ENCODE results near the gene ISYNA1.

Gene ISYNA1

GRCh38 chr19:18390065-18390907 lies 47.6 kb downstream of the ISYNA1 start:
- no peak for DNase-seq

- DNase-seq = no peak
These were observed 48.2 kb downstream of the ISYNA1 start for GRCh38 chr19:18389726-18390064.

GRCh38 chr19:18388960-18389725 lies 48.8 kb downstream of the ISYNA1 start:
- DNase-seq = no peak

GRCh38 chr19:18388100-18388959 lies 49.6 kb downstream of the ISYNA1 start:
- DNase-seq = peak; percentile 92 to 93

- DNase-seq = no peak
These were observed 51.2 kb downstream of the ISYNA1 start for GRCh38 chr19:18386543-18387271.

- DNase-seq = peak; percentile 52 to 64
These were observed 52.0 kb downstream of the ISYNA1 start, which contains the start of gene GDF15 for GRCh38 chr19:18385675-18386542. Gene GDF15, plus strand, starts transcription at chr19:18386158. Its CDS starts 32 bp downstream, at chr19:18386190.

- no peak for DNase-seq
These were observed 52.6 kb downstream of the ISYNA1 start for GRCh38 chr19:18385359-18385674.

- DNase-seq = no peak
These were observed 53.2 kb downstream of the ISYNA1 start for GRCh38 chr19:18384775-18385174.
